Stimulated activated CD4-positive, alpha-beta T cell treated with anti-CD3 and anti-CD28 coated beads, Interleukin-4, amount 100 ng/mL, for 48 hours (primary cell): ENCODE measurements around the gene PACS2.

Source experiments
- DNase-seq, 2 donors: peaks; one replicate each; pipeline ENCODE4 v3.0.0-alpha.2; 2020; ENCODE audit warnings: low read depth in 2 of 2

The PACS2 gene

DNA sequence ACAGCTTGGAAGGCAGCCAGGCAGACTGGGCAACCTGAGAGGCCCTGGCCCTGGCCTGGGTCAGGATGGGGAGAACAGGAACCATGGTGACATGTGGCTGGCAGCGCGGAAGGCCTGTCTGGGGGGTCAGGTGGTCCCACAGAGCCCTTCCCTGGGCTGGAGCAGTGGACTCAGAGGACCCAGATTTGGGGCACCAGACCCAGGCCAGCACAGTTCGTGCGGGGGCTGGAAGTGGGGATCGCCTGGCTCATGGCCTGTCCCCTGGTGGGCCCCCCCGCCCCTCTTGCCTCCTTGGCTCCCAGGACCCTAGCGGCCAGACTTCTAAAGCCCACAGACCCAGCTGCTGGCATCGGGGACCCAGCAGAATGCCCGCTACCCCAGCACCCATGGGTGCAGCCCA is 126.4 kb downstream of the PACS2 start:
- DNase-seq: no peak

DNA sequence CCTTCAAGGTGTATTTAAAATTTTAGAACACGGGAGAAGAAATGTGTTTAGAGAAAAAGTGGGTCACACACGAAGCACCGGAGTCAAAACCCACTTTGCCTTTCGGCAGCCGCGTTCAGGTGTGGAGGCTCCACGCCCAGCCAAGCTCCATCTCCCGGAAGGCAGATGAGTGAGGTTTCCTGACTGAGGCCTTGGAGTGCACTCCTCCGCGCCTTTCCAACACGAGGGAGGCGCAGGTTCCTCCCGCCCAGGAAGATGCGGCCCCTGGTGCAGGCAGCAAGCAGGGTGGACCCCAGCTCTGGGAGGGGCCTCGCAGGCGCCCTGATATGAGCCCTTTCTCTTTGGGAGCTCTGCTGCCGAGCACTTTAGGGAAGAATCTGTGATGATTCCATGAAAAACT is 127.6 kb downstream of the PACS2 start:
- no peak for DNase-seq

GRCh38 chr14:105442834-105443233 is 128.3 kb downstream of the PACS2 start:
- no peak for DNase-seq

DNA sequence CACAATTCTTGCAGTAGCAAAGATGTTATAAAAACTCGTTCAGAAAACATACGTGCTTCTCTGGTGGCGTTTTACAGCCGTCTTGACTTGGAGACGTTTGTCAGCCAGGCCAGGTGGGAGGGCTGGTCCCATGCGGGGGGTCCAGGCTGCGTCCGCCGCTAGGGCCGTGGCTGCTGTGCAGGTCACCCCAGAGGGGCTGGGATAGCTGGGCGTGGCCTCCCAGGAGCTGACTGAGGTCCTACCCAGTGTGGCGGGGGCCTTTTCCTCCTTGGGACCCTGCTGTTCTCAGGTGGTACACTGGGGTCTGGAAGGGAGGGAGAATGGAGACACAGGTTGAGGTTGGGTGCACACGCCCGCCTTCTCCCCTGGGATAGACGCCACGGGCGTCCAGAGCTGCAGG is 130.3 kb downstream of the PACS2 start:
- no peak for DNase-seq

DNA sequence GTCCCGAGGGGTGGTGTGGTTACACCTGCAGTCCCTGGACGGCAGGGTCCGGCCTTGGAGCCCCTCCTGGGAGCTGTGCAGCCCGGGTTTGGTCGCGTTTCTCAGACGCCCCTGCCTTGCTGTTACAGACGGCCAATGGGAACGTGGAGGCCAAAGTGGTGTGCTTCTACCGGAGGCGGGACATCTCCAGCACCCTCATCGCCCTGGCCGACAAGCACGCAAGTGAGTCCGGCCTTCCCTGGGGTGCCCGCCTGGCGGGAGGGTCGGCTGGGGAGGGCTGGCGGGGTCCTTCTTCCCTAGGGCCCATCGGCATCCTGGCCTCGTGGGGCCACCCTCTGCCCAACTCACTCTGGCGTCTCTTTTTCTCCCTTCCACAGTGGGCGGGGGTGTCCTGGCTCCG is 130.7 kb downstream of the PACS2 start:
- no peak for DNase-seq

DNA sequence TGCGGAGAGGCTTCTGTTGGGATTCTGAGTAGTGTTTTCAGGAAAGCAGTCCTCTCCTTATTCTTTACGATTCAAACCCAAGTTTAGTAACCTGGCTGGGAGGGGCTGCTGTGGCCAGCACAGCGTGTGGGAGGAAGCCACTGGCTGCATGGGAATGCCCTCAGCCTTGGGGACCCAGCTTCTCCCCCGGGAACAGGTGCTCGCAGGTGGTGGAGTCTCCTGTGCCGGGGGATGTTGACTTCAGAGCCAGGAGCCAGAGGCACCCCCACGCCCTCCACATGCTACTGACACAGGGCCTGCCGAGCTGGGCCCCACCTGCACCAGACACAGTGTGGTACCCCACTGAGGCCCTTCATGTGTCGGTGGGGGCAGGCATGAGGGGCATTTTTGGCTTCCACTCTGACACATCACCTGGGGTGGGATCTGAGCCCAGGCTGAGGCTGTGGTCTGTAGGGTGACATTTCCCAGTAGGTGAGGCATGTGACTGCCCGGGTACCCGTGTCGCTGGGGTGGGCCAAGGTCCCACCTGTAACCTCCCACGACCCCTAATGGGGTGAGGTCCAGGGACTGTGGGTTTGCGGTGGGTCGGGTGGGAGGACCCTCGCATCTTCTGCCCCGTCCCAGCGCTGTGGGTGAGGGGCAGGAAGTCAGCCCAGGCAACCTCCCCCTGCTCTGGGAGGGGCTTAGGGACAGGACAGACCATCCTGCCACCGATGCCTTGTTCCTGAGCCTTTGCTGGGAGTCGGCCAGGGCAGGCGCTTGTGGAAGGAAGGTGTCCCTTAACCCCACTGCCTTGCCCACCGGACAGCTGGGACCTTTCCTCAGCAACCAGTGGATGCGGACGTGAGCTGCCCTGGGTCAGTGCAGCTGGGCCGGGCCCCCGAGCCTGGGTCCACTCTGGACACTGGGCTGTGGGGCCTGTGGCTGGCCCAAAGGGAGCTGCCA is 131.6 kb downstream of the PACS2 start:
- DNase-seq: no peak

GRCh38 chr14:105446971-105447370 is 132.4 kb downstream of the PACS2 start:
- DNase-seq: no peak
